ENCODE results near the gene SLC4A5. TPM values are rescaled to one million over a fixed set of nuclear protein-coding genes. Genes with fewer than 3 reads are reported as not detected.

The SLC4A5 gene
- total RNA-seq, 1 donor from 2014 or later: 1.8 TPM

DNA sequence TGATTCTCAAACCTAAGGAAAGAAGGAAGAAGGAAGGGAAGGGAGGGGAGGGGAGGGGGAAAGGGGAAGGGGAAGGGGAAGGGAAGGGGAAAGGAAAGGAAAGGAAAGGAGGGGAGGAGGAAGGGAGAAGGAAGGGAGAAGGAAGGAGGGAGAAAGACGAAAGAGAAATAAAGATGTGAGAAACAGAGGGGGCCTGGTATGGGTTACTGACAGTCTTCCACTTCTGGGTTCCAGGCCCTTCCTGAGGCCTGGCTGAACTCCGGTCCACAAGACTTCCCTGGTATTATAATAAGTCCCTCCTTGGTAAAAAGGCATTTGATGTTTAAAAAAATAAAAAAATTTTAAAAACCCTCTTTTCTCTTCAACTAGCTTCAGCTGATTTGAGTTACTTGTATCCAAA, 17.4 kb downstream of the SLC4A5 start:
- intact Hi-C loops (cut with micrococcal nuclease): no loop called here
- H3K4me1 Mint-ChIP-seq (ENCODE audit: low read depth): no peaks in the 10 kb centered on the region
- DNase-seq (ENCODE audit: low spot score): no peak
- H3K27ac Mint-ChIP-seq: no peak overlapping the region
- H3K9me3 Mint-ChIP-seq: no peaks in the 10 kb centered on the region
- no peak overlapping the region for H3K4me3 Mint-ChIP-seq (ENCODE audit: low read depth)
- no peaks in the 10 kb centered on the region for H3K36me3 Mint-ChIP-seq (ENCODE audit: low read depth)
- H3K27me3 Mint-ChIP-seq (ENCODE audit: low read depth): peaks cover 4% of the 10 kb centered on the region

DNA sequence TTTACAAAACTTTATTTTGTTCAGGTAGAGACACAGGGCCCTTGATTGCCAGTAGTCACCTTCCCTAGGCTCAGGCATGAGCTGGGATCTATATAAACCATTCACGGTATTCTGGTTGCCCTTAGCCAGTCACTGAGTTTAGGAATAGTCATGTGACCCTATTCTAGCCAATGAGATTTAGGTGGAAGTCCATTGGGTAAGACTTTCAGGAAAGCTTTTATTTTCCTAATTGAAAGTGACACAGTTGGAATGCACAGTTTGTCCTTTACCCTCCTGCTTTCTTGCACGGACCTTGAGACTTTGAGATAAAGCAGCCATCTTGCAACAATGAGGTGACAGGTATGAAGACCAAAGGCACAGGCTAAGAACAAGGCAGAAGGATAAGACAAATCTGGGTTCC, 21.5 kb downstream of the SLC4A5 start:
- intact Hi-C loops (cut with micrococcal nuclease): no loop called here
- peaks cover 4% of the 10 kb centered on the region for H3K27me3 Mint-ChIP-seq (ENCODE audit: low read depth)
- H3K4me1 Mint-ChIP-seq (ENCODE audit: low read depth): no peaks in the 10 kb centered on the region
- no peak overlapping the region for H3K4me3 Mint-ChIP-seq (ENCODE audit: low read depth)
- no peaks in the 10 kb centered on the region for H3K9me3 Mint-ChIP-seq
- H3K36me3 Mint-ChIP-seq (ENCODE audit: low read depth): no peaks in the 10 kb centered on the region
- H3K27ac Mint-ChIP-seq: no peak overlapping the region
- DNase-seq (ENCODE audit: low spot score): no peak

GRCh38 chr2:74317701-74318100, 25.5 kb downstream of the SLC4A5 start:
- no peak overlapping the region for H3K4me3 Mint-ChIP-seq (ENCODE audit: low read depth)
- no peaks in the 10 kb centered on the region for H3K9me3 Mint-ChIP-seq
- H3K27me3 Mint-ChIP-seq (ENCODE audit: low read depth): peaks cover 1% of the 10 kb centered on the region
- H3K27ac Mint-ChIP-seq: no peak overlapping the region
- intact Hi-C loops (cut with micrococcal nuclease): no loop called here
- H3K36me3 Mint-ChIP-seq (ENCODE audit: low read depth): no peaks in the 10 kb centered on the region
- no peaks in the 10 kb centered on the region for H3K4me1 Mint-ChIP-seq (ENCODE audit: low read depth)
- DNase-seq (ENCODE audit: low spot score): no peak

GRCh38 chr2:74316627-74317295, 26.5 kb downstream of the SLC4A5 start:
- H3K27me3 Mint-ChIP-seq (ENCODE audit: low read depth): peaks cover 4% of the 10 kb centered on the region
- intact Hi-C loops (cut with micrococcal nuclease): no loop called here
- H3K4me3 Mint-ChIP-seq (ENCODE audit: low read depth): no peak overlapping the region
- H3K4me1 Mint-ChIP-seq (ENCODE audit: low read depth): no peaks in the 10 kb centered on the region
- DNase-seq (ENCODE audit: low spot score): no peak
- no peaks in the 10 kb centered on the region for H3K9me3 Mint-ChIP-seq
- H3K36me3 Mint-ChIP-seq (ENCODE audit: low read depth): no peaks in the 10 kb centered on the region
- no peak overlapping the region for H3K27ac Mint-ChIP-seq

GRCh38 chr2:74314107-74314506, 29.1 kb downstream of the SLC4A5 start:
- Mint-ChIP-seq H3K27me3 (ENCODE audit: low read depth) (peaks cover 14% of the 10 kb centered on the region), H3K4me1 (ENCODE audit: low read depth) (no peaks in the 10 kb centered on the region), H3K36me3 (ENCODE audit: low read depth) (no peaks in the 10 kb centered on the region), H3K27ac (no peak overlapping the region), H3K9me3 (no peaks in the 10 kb centered on the region), H3K4me3 (ENCODE audit: low read depth) (no peak overlapping the region)
- intact Hi-C loops (cut with micrococcal nuclease): no loop called here
- no peak for DNase-seq (ENCODE audit: low spot score)

DNA sequence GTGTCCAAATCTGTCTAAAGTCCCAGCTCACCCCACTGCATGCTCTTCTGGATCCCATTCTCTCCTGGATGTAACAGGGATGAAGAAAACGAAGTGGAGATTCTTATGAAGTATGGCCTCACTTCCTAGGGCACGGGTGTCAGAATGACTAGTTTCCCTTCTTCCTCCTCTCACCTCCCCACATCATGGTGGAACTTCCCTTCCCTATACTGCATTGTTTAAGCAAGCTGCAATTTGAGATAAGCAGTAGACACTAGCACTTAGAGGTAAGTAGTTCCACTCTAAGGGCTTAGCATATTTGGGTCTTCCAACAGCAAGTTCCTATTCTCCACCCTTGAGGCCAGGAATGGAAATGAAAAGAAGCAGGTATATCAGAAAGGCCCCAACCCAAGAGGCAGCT, 29.7 kb downstream of the SLC4A5 start:
- no peaks in the 10 kb centered on the region for H3K36me3 Mint-ChIP-seq (ENCODE audit: low read depth)
- peaks cover 14% of the 10 kb centered on the region for H3K27me3 Mint-ChIP-seq (ENCODE audit: low read depth)
- intact Hi-C loops (cut with micrococcal nuclease): no loop called here
- H3K4me1 Mint-ChIP-seq (ENCODE audit: low read depth): no peaks in the 10 kb centered on the region
- H3K27ac Mint-ChIP-seq: no peak overlapping the region
- H3K4me3 Mint-ChIP-seq (ENCODE audit: low read depth): no peak overlapping the region
- H3K9me3 Mint-ChIP-seq: no peaks in the 10 kb centered on the region
- DNase-seq (ENCODE audit: low spot score): no peak

GRCh38 chr2:74312913-74313312, 30.3 kb downstream of the SLC4A5 start:
- Mint-ChIP-seq H3K4me3 (ENCODE audit: low read depth) (no peak overlapping the region), H3K36me3 (ENCODE audit: low read depth) (no peaks in the 10 kb centered on the region), H3K4me1 (ENCODE audit: low read depth) (no peaks in the 10 kb centered on the region), H3K27ac (no peak overlapping the region), H3K9me3 (no peaks in the 10 kb centered on the region), H3K27me3 (ENCODE audit: low read depth) (peaks cover 14% of the 10 kb centered on the region)
- DNase-seq (ENCODE audit: low spot score): no peak
- intact Hi-C loops (cut with micrococcal nuclease): no loop called here

- H3K36me3 Mint-ChIP-seq (ENCODE audit: low read depth): no peaks in the 10 kb centered on the region
- H3K4me3 Mint-ChIP-seq (ENCODE audit: low read depth): no peak overlapping the region
- intact Hi-C loops (cut with micrococcal nuclease): no loop called here
- peaks cover 13% of the 10 kb centered on the region for H3K27me3 Mint-ChIP-seq (ENCODE audit: low read depth)
- DNase-seq (ENCODE audit: low spot score): no peak
- H3K27ac Mint-ChIP-seq: no peak overlapping the region
- no peaks in the 10 kb centered on the region for H3K9me3 Mint-ChIP-seq
- H3K4me1 Mint-ChIP-seq (ENCODE audit: low read depth): no peaks in the 10 kb centered on the region
Observed at GRCh38 chr2:74307720-74308119, 35.5 kb downstream of the SLC4A5 start.

GRCh38 chr2:74304332-74305148, 38.7 kb downstream of the SLC4A5 start:
- intact Hi-C loops (cut with micrococcal nuclease): no loop called here
- no peak overlapping the region for H3K27ac Mint-ChIP-seq
- peaks cover 2% of the 10 kb centered on the region for H3K27me3 Mint-ChIP-seq (ENCODE audit: low read depth)
- DNase-seq (ENCODE audit: low spot score): no peak
- H3K4me3 Mint-ChIP-seq (ENCODE audit: low read depth): no peak overlapping the region
- H3K9me3 Mint-ChIP-seq: no peaks in the 10 kb centered on the region
- no peaks in the 10 kb centered on the region for H3K4me1 Mint-ChIP-seq (ENCODE audit: low read depth)
- no peaks in the 10 kb centered on the region for H3K36me3 Mint-ChIP-seq (ENCODE audit: low read depth)

- no peaks in the 10 kb centered on the region for H3K27me3 Mint-ChIP-seq (ENCODE audit: low read depth)
- intact Hi-C loops (cut with micrococcal nuclease): no loop called here
- no peak for DNase-seq (ENCODE audit: low spot score)
- H3K27ac Mint-ChIP-seq: no peak overlapping the region
- H3K36me3 Mint-ChIP-seq (ENCODE audit: low read depth): no peaks in the 10 kb centered on the region
- no peaks in the 10 kb centered on the region for H3K4me1 Mint-ChIP-seq (ENCODE audit: low read depth)
- no peaks in the 10 kb centered on the region for H3K9me3 Mint-ChIP-seq
- H3K4me3 Mint-ChIP-seq (ENCODE audit: low read depth): no peak overlapping the region
Observed at GRCh38 chr2:74302865-74303264, 40.4 kb downstream of the SLC4A5 start.

DNA sequence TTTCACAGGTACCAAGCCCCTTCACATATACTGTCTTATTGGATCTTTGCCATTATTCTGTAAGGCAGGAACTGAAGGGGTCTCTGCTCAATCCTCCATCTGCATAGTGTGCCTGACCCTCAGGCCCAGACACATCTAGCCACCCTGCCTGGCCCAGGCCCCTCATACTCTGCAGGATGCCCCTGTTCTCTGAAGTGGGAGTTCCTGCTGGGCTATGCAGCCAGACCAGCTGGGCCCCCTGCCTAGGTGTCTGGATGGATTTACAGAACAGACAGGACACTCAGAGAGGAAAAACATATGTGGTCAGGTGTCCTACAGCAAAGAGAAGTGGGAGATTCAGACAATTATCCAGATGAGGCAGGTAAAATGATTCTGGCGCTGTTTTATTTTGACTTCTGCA, 42.0 kb downstream of the SLC4A5 start:
- DNase-seq (ENCODE audit: low spot score): no peak
- no peaks in the 10 kb centered on the region for H3K27me3 Mint-ChIP-seq (ENCODE audit: low read depth)
- H3K4me3 Mint-ChIP-seq (ENCODE audit: low read depth): no peak overlapping the region
- intact Hi-C loops (cut with micrococcal nuclease): no loop called here
- no peak overlapping the region for H3K27ac Mint-ChIP-seq
- H3K4me1 Mint-ChIP-seq (ENCODE audit: low read depth): no peaks in the 10 kb centered on the region
- no peaks in the 10 kb centered on the region for H3K36me3 Mint-ChIP-seq (ENCODE audit: low read depth)
- H3K9me3 Mint-ChIP-seq: no peaks in the 10 kb centered on the region

GRCh38 chr2:74300506-74300905, 42.7 kb downstream of the SLC4A5 start:
- Mint-ChIP-seq H3K27me3 (ENCODE audit: low read depth) (no peaks in the 10 kb centered on the region), H3K9me3 (no peaks in the 10 kb centered on the region), H3K36me3 (ENCODE audit: low read depth) (no peaks in the 10 kb centered on the region), H3K4me3 (ENCODE audit: low read depth) (no peak overlapping the region), H3K4me1 (ENCODE audit: low read depth) (no peaks in the 10 kb centered on the region), H3K27ac (no peak overlapping the region)
- no peak for DNase-seq (ENCODE audit: low spot score)
- intact Hi-C loops (cut with micrococcal nuclease): no loop called here

DNA sequence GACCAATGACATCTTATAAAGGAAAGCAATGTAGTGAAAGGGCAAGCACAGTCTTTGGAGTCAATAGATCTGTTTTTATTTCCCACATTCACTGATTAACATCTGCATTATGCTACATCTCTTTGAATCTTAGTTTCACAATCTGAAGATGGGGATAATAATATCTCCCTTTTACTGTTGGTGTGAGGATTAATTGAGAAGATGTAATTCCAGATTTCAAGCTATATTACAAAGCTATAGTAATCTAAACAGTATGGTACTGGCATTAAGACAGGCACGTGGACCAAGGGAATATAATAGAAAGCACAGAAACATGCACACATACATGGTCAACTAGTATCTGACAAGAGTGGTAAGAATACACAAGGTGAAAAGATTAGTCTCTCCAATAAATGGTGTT, 45.3 kb downstream of the SLC4A5 start:
- Mint-ChIP-seq H3K4me3 (ENCODE audit: low read depth) (no peak overlapping the region), H3K27ac (no peak overlapping the region), H3K9me3 (no peaks in the 10 kb centered on the region), H3K4me1 (ENCODE audit: low read depth) (no peaks in the 10 kb centered on the region), H3K27me3 (ENCODE audit: low read depth) (no peaks in the 10 kb centered on the region), H3K36me3 (ENCODE audit: low read depth) (no peaks in the 10 kb centered on the region)
- DNase-seq (ENCODE audit: low spot score): no peak
- intact Hi-C loops (cut with micrococcal nuclease): no loop called here
